Measurements from ENCODE around the gene TSEN15. TPM values are rescaled to one million over a fixed set of nuclear protein-coding genes. Genes with fewer than 3 reads are reported as not detected.

The TSEN15 gene
- total and polyA plus RNA-seq, 2 of the 13 experiments (the other 11 are each of a cell fraction or from before 2014, with no cell fraction given), result 25.6 to 35.8 TPM

DNA sequence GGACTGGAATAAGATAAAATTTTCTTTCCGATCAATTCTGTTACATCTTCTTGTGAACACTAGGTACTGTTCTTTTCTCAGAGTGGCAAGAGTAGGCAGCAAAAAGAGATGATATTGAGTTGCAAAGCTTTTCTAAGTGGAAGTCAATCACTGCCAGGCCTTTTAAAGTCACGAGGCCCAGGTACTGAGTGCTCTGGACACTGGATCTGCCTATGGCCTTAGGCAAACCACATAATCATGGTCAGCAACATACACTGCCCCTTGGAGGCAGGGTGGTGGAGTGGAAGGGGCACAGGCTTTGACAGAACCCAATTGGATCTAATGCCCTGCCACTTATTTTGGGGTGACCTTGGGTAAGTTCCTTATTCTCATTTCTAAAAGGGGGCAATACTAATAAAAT is 41.5 kb downstream of the TSEN15 start:
- H3K27ac ChIP-seq (ENCODE audit: extremely low read length, insufficient read depth, low read length), result no peak overlapping the region
- no peak overlapping the region for H2AFZ ChIP-seq (ENCODE audit: low read length)
- ChIA-PET POLR2A (no interaction called here), CTCF (ENCODE audit: low intra/inter-chr PET ratio, low total read pairs) (no interaction called here)
- no peak for TF ChIP-seq CHD4 (IDR thresholded peaks at IDR 0.05; ENCODE audit: borderline replicate concordance, low read length)
- TF ChIP-seq SMARCE1 (IDR thresholded peaks at IDR 0.05; ENCODE audit: borderline replicate concordance), result no peak
- TF ChIP-seq GATA4 (IDR thresholded peaks at IDR 0.05; ENCODE audit: borderline replicate concordance, low read depth), result no peak
- no peak for TF ChIP-seq ZNF781 (CRISPR knock-in tag; IDR thresholded peaks at IDR 0.05; ENCODE audit: borderline replicate concordance, not compliant biosample characterization)
- TF ChIP-seq ATF1 (CRISPR knock-in tag; IDR thresholded peaks at IDR 0.05), result no peak
- no peak for TF ChIP-seq WIZ (CRISPR knock-in tag; IDR thresholded peaks at IDR 0.05)
- TF ChIP-seq SKIL (CRISPR knock-in tag; IDR thresholded peaks at IDR 0.05; ENCODE audit: borderline replicate concordance), result no peak
- no peak for TF ChIP-seq FIP1L1 (IDR thresholded peaks at IDR 0.05; ENCODE audit: borderline replicate concordance, insufficient read depth, low read depth, low read length)
- TF ChIP-seq, protein P1, sequence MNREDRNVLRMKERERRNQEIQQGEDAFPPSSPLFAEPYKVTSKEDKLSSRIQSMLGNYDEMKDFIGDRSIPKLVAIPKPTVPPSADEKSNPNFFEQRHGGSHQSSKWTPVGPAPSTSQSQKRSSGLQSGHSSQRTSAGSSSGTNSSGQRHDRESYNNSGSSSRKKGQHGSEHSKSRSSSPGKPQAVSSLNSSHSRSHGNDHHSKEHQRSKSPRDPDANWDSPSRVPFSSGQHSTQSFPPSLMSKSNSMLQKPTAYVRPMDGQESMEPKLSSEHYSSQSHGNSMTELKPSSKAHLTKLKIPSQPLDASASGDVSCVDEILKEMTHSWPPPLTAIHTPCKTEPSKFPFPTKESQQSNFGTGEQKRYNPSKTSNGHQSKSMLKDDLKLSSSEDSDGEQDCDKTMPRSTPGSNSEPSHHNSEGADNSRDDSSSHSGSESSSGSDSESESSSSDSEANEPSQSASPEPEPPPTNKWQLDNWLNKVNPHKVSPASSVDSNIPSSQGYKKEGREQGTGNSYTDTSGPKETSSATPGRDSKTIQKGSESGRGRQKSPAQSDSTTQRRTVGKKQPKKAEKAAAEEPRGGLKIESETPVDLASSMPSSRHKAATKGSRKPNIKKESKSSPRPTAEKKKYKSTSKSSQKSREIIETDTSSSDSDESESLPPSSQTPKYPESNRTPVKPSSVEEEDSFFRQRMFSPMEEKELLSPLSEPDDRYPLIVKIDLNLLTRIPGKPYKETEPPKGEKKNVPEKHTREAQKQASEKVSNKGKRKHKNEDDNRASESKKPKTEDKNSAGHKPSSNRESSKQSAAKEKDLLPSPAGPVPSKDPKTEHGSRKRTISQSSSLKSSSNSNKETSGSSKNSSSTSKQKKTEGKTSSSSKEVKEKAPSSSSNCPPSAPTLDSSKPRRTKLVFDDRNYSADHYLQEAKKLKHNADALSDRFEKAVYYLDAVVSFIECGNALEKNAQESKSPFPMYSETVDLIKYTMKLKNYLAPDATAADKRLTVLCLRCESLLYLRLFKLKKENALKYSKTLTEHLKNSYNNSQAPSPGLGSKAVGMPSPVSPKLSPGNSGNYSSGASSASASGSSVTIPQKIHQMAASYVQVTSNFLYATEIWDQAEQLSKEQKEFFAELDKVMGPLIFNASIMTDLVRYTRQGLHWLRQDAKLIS (CRISPR knock-in tag; IDR thresholded peaks at IDR 0.05), result no peak
- TF ChIP-seq ZNF512 (CRISPR knock-in tag; IDR thresholded peaks at IDR 0.05), result no peak
- TF ChIP-seq ZNF44 (CRISPR knock-in tag; IDR thresholded peaks at IDR 0.05), result no peak
- TF ChIP-seq ARNTL (CRISPR knock-in tag; IDR thresholded peaks at IDR 0.05), result no peak
- TF ChIP-seq NRL (CRISPR knock-in tag; IDR thresholded peaks at IDR 0.05; ENCODE audit: borderline replicate concordance), result no peak
- TF ChIP-seq BRD4 (CRISPR knock-in tag; IDR thresholded peaks at IDR 0.05), result no peak
- no peak for TF ChIP-seq YY1 (IDR thresholded peaks at IDR 0.05; ENCODE audit: insufficient read depth, insufficient replicate concordance, low read depth, low read length)
- no peak for TF ChIP-seq ZC3H13 (CRISPR knock-in tag; IDR thresholded peaks at IDR 0.05)
- TF ChIP-seq TP53 (CRISPR knock-in tag; conservative IDR thresholded peaks at IDR 0.05), result no peak
- TF ChIP-seq DNMT1 (CRISPR knock-in tag; IDR thresholded peaks at IDR 0.05), result no peak
- in situ Hi-C loops (cut with HindIII; ENCODE audit: extremely low pct_ligation_motif_present, low pct_unique_long_range_greater_than_20kb), result loop anchor here (25.0 kb wide), 1 partner anchor 569 kb away; no protein-coding TSS in a partner anchor
- DNase-seq (ENCODE audit: low spot score), result no peak
- H3K27me3 ChIP-seq (ENCODE audit: control insufficient read depth in 1 of 2, insufficient read depth in 2 of 2, low read length in 2 of 2), result no peaks in the 10 kb centered on the region; a peak in 1 of 5 replicates
- no peaks in the 10 kb centered on the region for H3K79me2 ChIP-seq (ENCODE audit: insufficient read depth, low read length)
- H3K9me3 ChIP-seq (ENCODE audit: low read length), result no peaks in the 10 kb centered on the region
- WGBS (ENCODE audit: low lambda C conversion rate), result 89% methylated on average over 2 of the region's 2 CpGs
- no peaks in the 10 kb centered on the region for H4K20me1 ChIP-seq (ENCODE audit: insufficient read depth, low read length)
- no peak overlapping the region for H3K4me3 ChIP-seq (replicated peaks in 1 of 3; ENCODE audit: insufficient read depth in 1 of 3, low read depth in 2 of 3, low read length in 3 of 3)
- H3K4me1 ChIP-seq (ENCODE audit: insufficient read depth, low read length), result no peaks in the 10 kb centered on the region
- no peak overlapping the region for H3K9ac ChIP-seq (ENCODE audit: insufficient read depth, low read depth, low read length)
- ATAC-seq, result no peak
- no peak overlapping the region for H3K4me2 ChIP-seq (ENCODE audit: low read depth, low read length)
- BruUV-seq (replicated peaks), result no TSS peak
- no peaks in the 10 kb centered on the region for H3K36me3 ChIP-seq (replicated peaks in 1 of 2; ENCODE audit: control insufficient read depth in 1 of 2, insufficient read depth in 2 of 2, low read length in 2 of 2)
- no peak for FAIRE-seq
- intact Hi-C loops (cut with micrococcal nuclease; ENCODE audit: unreplicated experiment), result no loop called here

Measured in HepG2 (cell line).